ENCODE measurements around the gene ADCK1.

GRCh38 chr14:77794357-77794756, 5.6 kb upstream of the ADCK1 start:
- no peak for TF ChIP-seq CTCF (IDR thresholded peaks at IDR 0.05 in 4 of 5, conservative IDR thresholded peaks at IDR 0.05 in 1 of 5)
- TF ChIP-seq POLR2A (IDR thresholded peaks at IDR 0.05) = no peak
